Measurements from ENCODE around the gene PRPF19.

Gene PRPF19

GRCh38 chr11:60854140-60854846 is 52.1 kb downstream of the PRPF19 start:
- no peak for DNase-seq (ENCODE audit: low read depth, low spot score)
- no peak overlapping the region for H3K4me3 ChIP-seq (ENCODE audit: low read length)

- no peak for DNase-seq (ENCODE audit: low read depth, low spot score)
- no peak overlapping the region for H3K4me3 ChIP-seq (ENCODE audit: low read length)
These were observed 53.1 kb downstream of the PRPF19 start for GRCh38 chr11:60852982-60853950.

GRCh38 chr11:60852117-60852981 is 54.0 kb downstream of the PRPF19 start:
- H3K4me3 ChIP-seq (ENCODE audit: low read length): no peak overlapping the region

GRCh38 chr11:60851327-60852104 is 54.9 kb downstream of the PRPF19 start:
- no peak for DNase-seq (ENCODE audit: low read depth, low spot score)

More at GRCh38 chr11:60852117-60852981, 54.0 kb downstream of the PRPF19 start:
- DNase-seq (ENCODE audit: low read depth, low spot score): no peak

DNA sequence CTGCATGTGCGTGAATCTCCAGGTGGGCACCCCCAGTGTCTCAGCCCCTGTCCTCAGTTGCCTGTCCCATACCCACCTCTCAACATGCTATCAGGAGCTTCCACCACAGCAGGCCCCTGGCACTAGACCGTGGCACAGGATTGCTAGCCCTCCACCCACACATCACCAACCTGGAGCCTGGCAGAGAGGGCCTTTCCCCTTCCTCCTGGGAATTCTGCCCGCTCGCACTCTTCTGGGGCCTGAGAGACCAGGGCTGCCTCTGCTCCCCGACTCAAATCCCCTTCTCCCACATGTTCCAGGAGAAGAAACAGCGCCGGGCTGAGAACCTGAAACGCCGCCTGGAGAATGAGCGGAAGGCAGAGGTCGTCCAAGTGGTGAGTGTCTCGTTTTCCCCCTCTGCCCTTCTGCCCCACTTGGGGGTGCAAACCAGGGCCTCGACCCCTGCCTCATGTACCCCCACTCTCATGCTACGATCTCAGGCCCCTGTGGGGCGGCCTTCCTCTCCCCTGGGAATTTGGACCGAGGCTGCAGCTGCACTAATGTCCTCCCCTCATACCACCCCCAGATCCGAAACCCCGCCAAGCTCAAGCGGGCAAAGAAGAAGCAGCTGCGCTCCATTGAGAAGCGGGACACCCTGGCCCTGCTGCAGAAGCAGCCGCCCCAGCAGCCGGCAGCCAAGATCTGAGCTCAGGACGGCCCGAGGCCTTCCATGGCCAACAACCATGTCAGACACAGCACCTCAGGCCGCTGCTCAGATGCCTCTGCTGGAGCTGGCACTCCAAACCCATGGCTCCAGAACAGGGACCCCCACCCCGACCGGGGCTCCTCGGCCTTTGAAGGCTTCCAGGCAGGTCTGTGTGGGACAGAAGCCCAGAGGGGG is 56.5 kb downstream of the PRPF19 start:
- H3K4me3 ChIP-seq (ENCODE audit: low read length): no peak overlapping the region

More at GRCh38 chr11:60851327-60852104, 54.9 kb downstream of the PRPF19 start:
- H3K4me3 ChIP-seq (ENCODE audit: low read length): no peak overlapping the region

DNA sequence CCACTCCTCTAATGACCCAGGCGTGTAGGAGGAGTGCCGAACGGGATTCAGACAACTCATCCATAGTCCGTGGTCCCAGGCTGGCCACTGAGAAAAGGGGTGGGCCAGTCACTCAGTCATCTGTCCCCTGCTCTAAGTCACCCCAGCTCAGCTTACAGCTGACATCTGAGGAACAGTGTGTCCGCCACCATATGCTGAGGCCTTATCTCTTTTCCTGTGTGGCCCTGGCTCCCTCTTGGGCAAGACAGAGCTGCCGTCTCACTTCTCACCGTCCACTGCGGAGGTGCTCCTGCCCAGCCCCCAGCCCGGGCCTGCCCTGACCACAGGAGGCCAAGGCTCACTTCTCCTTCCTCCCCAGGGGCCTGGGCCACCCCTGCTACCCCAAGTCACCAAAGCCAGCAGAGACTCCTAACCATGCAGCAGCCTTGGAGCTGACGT is 57.7 kb downstream of the PRPF19 start:
- no peak for DNase-seq (ENCODE audit: low read depth, low spot score)
- H3K4me3 ChIP-seq (ENCODE audit: low read length): no peak overlapping the region

More for the DNA sequence above, 56.5 kb downstream of the PRPF19 start:
- no peak for DNase-seq (ENCODE audit: low read depth, low spot score)

DNA sequence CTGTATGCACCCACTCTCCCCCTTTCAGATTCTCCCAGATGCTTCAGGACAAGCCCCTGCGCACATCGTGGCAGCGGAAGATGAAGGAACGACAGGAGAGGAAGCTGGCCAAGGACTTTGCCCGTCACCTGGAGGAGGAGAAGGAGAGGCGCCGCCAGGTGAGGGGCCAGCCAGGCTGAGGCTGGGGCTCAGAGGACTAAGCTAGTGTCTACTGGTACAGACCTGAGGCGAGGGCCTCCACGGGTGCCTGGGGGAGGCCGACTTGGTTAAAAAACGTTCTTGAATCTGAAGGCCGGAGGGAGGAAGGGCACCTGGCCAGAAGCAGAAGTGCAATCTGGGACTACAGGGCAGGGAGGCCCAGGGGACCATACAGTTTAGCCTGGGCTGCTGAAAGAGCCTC is 58.5 kb downstream of the PRPF19 start:
- no peak for DNase-seq (ENCODE audit: low read depth, low spot score)
- no peak overlapping the region for H3K4me3 ChIP-seq (ENCODE audit: low read length)

DNA sequence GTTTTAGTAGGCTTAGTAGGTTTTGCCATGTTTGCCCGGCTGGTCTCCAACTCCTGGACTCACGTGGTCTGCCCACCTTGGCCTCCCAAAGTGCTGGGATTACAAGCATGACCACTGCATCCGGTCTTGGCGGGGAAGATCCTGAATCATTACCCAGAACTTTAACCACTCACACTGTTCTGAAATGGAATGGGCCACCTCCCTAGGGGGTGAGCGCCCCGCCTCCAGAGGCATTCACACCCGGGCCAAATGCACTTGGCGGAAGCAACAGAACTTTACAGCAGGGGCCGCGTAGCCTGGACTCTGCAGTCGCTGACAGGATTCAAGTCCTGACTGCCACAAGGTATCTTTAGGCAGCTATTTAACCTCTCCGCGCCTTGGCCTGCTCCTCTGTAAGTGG is 59.1 kb downstream of the PRPF19 start:
- DNase-seq (ENCODE audit: low read depth, low spot score): no peak
- H3K4me3 ChIP-seq (ENCODE audit: low read length): no peak overlapping the region

- H3K4me3 ChIP-seq (ENCODE audit: low read length): no peak overlapping the region
- DNase-seq (ENCODE audit: low read depth, low spot score): no peak
These were observed 61.0 kb downstream of the PRPF19 start for GRCh38 chr11:60845338-60845737.

GRCh38 chr11:60844870-60845221 is 61.5 kb downstream of the PRPF19 start:
- no peak overlapping the region for H3K4me3 ChIP-seq (ENCODE audit: low read length)
- DNase-seq (ENCODE audit: low read depth, low spot score): no peak

DNA sequence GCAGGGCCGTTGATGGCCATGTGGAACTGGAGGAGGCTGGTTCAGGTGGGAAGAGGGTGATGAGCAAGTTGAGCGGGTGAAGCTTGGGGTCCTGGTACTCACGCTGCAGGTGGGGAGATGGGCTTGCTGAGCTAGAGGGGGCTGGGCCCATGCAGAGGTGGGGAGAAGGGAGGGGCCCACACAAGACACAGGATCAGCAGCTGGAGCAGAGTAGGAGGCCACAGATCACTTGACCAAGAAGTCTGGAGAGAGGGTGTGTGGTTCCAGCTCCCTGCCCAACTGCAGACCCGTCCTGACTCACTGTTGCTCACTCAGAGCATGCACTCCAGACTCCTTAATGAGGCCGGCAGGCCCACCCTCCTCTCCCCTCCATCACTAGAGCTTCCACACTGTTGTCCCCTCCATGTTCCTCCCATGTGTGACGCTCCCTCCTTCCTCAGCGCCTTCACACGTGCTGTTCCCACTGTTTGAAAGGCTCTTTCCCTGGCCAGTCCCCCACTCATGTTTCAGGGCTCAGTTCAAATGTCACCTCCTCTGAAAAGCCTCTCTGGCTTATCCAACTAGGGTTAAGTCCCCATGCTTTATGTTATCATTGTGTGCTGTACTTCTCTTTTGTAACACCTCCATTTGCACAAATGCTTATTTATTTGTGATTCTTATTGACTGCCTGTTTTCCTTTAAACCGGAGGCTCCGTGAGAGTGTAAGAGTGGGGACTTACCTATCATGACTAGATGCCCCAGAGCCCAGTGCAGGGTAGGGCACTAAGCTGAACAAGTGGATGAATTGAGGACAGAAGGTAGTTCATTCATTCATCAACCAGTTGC is 62.1 kb downstream of the PRPF19 start:
- H3K4me3 ChIP-seq (ENCODE audit: low read length): peak overlapping the region; percentile 94
- no peak for DNase-seq (ENCODE audit: low read depth, low spot score)

DNA sequence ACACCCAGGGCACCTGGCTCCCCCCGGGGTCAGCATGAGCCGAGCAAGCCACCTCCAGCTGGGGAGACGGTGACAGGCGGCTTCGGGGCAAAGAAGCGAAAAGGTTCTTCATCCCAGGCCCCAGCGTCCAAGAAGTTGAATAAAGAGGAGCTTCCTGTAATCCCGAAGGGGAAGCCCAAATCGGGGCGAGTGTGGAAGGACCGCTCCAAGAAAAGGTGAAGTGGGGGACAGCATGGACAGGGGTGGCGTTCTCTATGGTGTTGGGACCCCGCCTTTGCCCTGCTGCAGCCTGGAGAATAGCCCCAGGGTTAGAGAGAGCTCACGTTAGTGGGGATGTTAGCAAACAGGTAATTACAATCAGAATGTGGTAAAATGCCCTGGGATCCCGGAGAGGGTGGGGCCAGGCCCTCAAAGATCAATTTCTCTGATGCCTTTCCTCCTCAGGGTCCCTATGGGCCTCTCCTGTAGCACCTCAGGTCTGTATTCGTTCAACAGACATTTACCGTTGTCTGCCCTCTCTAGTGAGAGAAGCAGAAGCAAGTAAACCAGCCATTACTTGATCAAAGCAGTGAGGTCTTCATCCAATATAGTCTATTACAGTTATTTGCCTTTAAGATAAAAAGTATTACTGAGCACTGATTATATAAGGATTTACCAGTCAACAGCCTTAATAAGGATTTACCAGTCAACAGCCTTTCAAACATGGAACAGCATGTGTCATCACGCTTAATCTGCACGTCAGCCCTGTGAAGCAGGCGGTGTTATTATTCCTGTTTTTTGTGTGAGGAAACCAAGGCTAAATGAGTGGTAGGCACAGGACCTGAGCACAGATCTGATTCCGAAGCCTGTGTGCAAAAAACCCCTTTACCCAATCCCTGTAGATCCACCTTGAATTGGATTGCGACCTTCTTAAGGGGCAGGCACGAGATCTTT is 63.5 kb downstream of the PRPF19 start:
- H3K4me3 ChIP-seq (ENCODE audit: low read length): peak overlapping the region; percentile 94
- DNase-seq (ENCODE audit: low read depth, low spot score): no peak

DNA sequence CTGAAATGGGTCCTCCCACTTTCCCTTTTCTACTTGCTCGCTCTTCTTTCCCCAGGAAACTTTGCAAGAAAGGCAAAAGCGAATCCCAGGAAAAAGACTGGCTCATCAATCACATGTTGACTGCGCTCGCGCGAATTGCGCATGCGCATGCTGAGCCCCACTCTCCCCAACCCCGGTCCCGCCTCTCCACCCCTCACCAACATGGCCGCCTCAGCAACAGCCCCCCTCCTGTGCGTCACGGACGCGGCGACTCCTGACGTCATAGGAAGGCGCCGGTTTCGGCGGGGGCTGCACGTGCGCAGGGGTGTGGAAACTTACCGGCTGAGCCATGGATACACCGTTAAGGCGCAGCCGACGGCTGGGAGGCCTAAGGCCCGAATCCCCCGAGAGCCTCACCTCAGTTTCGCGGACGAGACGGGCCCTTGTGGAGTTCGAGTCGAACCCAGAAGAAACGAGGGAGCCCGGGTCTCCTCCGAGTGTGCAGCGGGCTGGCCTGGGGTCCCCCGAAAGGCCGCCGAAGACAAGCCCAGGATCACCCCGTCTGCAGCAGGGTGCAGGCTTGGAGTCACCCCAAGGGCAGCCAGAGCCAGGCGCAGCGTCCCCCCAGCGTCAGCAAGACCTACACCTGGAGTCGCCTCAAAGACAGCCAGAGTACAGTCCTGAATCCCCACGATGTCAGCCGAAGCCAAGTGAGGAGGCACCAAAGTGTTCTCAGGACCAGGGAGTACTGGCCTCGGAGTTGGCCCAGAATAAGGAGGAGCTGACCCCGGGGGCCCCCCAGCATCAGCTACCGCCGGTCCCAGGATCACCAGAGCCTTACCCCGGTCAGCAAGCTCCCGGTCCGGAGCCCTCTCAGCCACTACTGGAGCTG is 64.4 kb downstream of the PRPF19 start, which contains the start of gene CCDC86:
Gene CCDC86, plus strand, starts transcription at position 317 of the 871 bp plus-strand sequence. Its CDS starts 12 bp downstream, at position 329.
- H3K4me3 ChIP-seq (ENCODE audit: low read length): peak within 1 kb of the TSS; percentile 94
- peak; percentile 95 for DNase-seq (ENCODE audit: low read depth, low spot score)

Data from Jurkat, Clone E6-1 (cell line).